Measurements from ENCODE around the gene SYNGR2.
A peak's percentile ranks its signal among the peaks of the same experiment; 100 is the strongest.

The SYNGR2 gene

DNA sequence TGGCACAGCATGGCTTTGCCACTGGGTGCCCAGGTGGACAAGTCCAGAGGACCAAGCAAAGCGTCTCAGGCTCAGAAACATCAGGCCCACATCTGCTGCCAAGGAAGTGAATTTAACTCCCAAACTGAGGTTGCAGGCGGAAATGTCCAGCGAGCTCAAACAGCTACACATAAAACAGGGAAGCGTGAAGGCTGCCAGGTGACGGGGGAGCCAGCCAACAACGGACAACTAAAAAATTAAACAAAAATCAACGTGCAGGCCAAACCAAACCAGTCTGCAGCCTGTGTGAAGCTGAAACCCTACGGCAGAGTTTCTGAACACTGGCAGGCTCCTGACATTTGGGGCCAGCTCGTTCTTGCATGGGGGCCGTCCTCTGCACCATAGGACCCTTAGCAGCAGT lies 16.0 kb downstream of the SYNGR2 start:
- no peak for DNase-seq (ENCODE audit: low read depth in 1 of 2, low spot score in 1 of 2)
- Histone ChIP-seq H3K27ac (replicated peaks) (no peak overlapping the region), H3K27me3 (ENCODE audit: insufficient read depth, poor library complexity, severe bottlenecking) (no peaks in the 10 kb centered on the region), H3K4me3 (replicated peaks; ENCODE audit: insufficient read depth, low read length) (no peak overlapping the region)
- TF ChIP-seq, protein P1, sequence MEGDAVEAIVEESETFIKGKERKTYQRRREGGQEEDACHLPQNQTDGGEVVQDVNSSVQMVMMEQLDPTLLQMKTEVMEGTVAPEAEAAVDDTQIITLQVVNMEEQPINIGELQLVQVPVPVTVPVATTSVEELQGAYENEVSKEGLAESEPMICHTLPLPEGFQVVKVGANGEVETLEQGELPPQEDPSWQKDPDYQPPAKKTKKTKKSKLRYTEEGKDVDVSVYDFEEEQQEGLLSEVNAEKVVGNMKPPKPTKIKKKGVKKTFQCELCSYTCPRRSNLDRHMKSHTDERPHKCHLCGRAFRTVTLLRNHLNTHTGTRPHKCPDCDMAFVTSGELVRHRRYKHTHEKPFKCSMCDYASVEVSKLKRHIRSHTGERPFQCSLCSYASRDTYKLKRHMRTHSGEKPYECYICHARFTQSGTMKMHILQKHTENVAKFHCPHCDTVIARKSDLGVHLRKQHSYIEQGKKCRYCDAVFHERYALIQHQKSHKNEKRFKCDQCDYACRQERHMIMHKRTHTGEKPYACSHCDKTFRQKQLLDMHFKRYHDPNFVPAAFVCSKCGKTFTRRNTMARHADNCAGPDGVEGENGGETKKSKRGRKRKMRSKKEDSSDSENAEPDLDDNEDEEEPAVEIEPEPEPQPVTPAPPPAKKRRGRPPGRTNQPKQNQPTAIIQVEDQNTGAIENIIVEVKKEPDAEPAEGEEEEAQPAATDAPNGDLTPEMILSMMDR (IDR thresholded peaks at IDR 0.05; ENCODE audit: insufficient read depth, low read length) = no peak
- no peak for TF ChIP-seq GABPA (IDR thresholded peaks at IDR 0.05; ENCODE audit: low read depth)
- TF ChIP-seq POLR2AphosphoS5 (IDR thresholded peaks at IDR 0.05; ENCODE audit: low read depth) = no peak
- no peak for TF ChIP-seq SPI1 (IDR thresholded peaks at IDR 0.05; ENCODE audit: borderline replicate concordance, low read depth)
- TF ChIP-seq, protein P2, sequence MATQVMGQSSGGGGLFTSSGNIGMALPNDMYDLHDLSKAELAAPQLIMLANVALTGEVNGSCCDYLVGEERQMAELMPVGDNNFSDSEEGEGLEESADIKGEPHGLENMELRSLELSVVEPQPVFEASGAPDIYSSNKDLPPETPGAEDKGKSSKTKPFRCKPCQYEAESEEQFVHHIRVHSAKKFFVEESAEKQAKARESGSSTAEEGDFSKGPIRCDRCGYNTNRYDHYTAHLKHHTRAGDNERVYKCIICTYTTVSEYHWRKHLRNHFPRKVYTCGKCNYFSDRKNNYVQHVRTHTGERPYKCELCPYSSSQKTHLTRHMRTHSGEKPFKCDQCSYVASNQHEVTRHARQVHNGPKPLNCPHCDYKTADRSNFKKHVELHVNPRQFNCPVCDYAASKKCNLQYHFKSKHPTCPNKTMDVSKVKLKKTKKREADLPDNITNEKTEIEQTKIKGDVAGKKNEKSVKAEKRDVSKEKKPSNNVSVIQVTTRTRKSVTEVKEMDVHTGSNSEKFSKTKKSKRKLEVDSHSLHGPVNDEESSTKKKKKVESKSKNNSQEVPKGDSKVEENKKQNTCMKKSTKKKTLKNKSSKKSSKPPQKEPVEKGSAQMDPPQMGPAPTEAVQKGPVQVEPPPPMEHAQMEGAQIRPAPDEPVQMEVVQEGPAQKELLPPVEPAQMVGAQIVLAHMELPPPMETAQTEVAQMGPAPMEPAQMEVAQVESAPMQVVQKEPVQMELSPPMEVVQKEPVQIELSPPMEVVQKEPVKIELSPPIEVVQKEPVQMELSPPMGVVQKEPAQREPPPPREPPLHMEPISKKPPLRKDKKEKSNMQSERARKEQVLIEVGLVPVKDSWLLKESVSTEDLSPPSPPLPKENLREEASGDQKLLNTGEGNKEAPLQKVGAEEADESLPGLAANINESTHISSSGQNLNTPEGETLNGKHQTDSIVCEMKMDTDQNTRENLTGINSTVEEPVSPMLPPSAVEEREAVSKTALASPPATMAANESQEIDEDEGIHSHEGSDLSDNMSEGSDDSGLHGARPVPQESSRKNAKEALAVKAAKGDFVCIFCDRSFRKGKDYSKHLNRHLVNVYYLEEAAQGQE (IDR thresholded peaks at IDR 0.05; ENCODE audit: insufficient replicate concordance, low read depth) = no peak

GRCh38 chr17:78184868-78185267 lies 16.5 kb downstream of the SYNGR2 start:
- H3K27ac ChIP-seq (replicated peaks) = no peak overlapping the region
- DNase-seq (ENCODE audit: low read depth in 1 of 2, low spot score in 1 of 2) = no peak
- H3K27me3 ChIP-seq (ENCODE audit: insufficient read depth, poor library complexity, severe bottlenecking) = no peaks in the 10 kb centered on the region
- no peak overlapping the region for H3K4me3 ChIP-seq (replicated peaks; ENCODE audit: insufficient read depth, low read length)
- TF ChIP-seq POLR2AphosphoS5 (IDR thresholded peaks at IDR 0.05; ENCODE audit: low read depth) (no peak), SPI1 (IDR thresholded peaks at IDR 0.05; ENCODE audit: borderline replicate concordance, low read depth) (no peak), GABPA (IDR thresholded peaks at IDR 0.05; ENCODE audit: low read depth) (no peak)
- TF ChIP-seq, protein P1 (IDR thresholded peaks at IDR 0.05; ENCODE audit: insufficient read depth, low read length) = no peak
- TF ChIP-seq, protein P2 (IDR thresholded peaks at IDR 0.05; ENCODE audit: insufficient replicate concordance, low read depth) = no peak

GRCh38 chr17:78185981-78186691 lies 17.8 kb downstream of the SYNGR2 start:
- Histone ChIP-seq H3K27ac (replicated peaks) (no peak overlapping the region), H3K27me3 (ENCODE audit: insufficient read depth, poor library complexity, severe bottlenecking) (no peaks in the 10 kb centered on the region), H3K4me3 (replicated peaks; ENCODE audit: insufficient read depth, low read length) (peak overlapping the region; percentile 74)
- no peak for TF ChIP-seq SPI1 (IDR thresholded peaks at IDR 0.05; ENCODE audit: borderline replicate concordance, low read depth)
- TF ChIP-seq, protein P2 (IDR thresholded peaks at IDR 0.05; ENCODE audit: insufficient replicate concordance, low read depth) = no peak
- TF ChIP-seq, protein P1 (IDR thresholded peaks at IDR 0.05; ENCODE audit: insufficient read depth, low read length) = no peak
- no peak for TF ChIP-seq GABPA (IDR thresholded peaks at IDR 0.05; ENCODE audit: low read depth)
- TF ChIP-seq POLR2AphosphoS5 (IDR thresholded peaks at IDR 0.05; ENCODE audit: low read depth) = no peak
- peak; percentile 45 to 78 for DNase-seq (ENCODE audit: low read depth in 1 of 2, low spot score in 1 of 2)
